Activated CD4-positive, alpha-beta T cell treated with anti-CD3 and anti-CD28 coated beads, Interleukin-2, amount 10 ng/mL, durations not matched to agents 7 days and 5 days (primary cell): ENCODE data around the gene MAST4. TPM values are rescaled to one million over a fixed set of nuclear protein-coding genes. Genes with fewer than 3 reads are reported as not detected.

Experiments used
- CTCF ChIA-PET: fragments of 350-600 bp; sonication (Branson Sonifier 250); formaldehyde crosslinking; loops from one replicate; lab custom pipeline; 2021; ENCODE audit warnings: antibody characterized with exemption; lab: Charles Lee
- POLR2A ChIA-PET: fragments of 350-600 bp; sonication (Branson Sonifier 250); formaldehyde crosslinking; loops from one replicate; lab custom pipeline; 2021; ENCODE audit warnings: antibody characterized with exemption; lab: Charles Lee
- DNase-seq: peaks from one replicate; pipeline ENCODE4 v3.0.0-alpha.2; 2020
- H3K27ac Mint-ChIP-seq: one replicate; pipeline ENCODE4 v1.8.0; 2021; ENCODE audit warnings: mild to moderate bottlenecking, moderate library complexity, mixed read lengths
- H3K27me3 Mint-ChIP-seq: one replicate; pipeline ENCODE4 v1.8.0; 2021; ENCODE audit warnings: mixed read lengths
- H3K36me3 Mint-ChIP-seq: one replicate; pipeline ENCODE4 v1.8.0; 2021; ENCODE audit warnings: low read depth, mixed read lengths
- H3K4me1 Mint-ChIP-seq: one replicate; pipeline ENCODE4 v1.8.0; 2021; ENCODE audit warnings: mixed read lengths
- H3K4me3 Mint-ChIP-seq: one replicate; pipeline ENCODE4 v1.8.0; 2021; ENCODE audit warnings: mild to moderate bottlenecking, moderate library complexity, mixed read lengths
- H3K9me3 Mint-ChIP-seq: one replicate; pipeline ENCODE4 v1.8.0; 2021; ENCODE audit warnings: mixed read lengths
- total RNA-seq, 2 experiments: library from RNA; stranded (reverse); gene quantifications; one replicate each; pipeline ENCODE4 v1.2.3, GENCODE V29; 2021

Gene MAST4
- total RNA-seq, 2 experiments from 2014 or later: 23.5 to 25.8 TPM

GRCh38 chr5:67063791-67064190 lies 467.6 kb downstream of the MAST4 start:
- Mint-ChIP-seq H3K27ac (no peak overlapping the region), H3K9me3 (no peaks in the 10 kb centered on the region), H3K4me1 (peaks cover 16% of the 10 kb centered on the region), H3K27me3 (no peaks in the 10 kb centered on the region), H3K4me3 (no peak overlapping the region), H3K36me3 (peaks cover 12% of the 10 kb centered on the region)
- POLR2A ChIA-PET: no interaction called here
- CTCF ChIA-PET: no interaction called here
- no peak for DNase-seq

GRCh38 chr5:67065237-67065636 lies 469.0 kb downstream of the MAST4 start:
- POLR2A ChIA-PET: no interaction called here
- Mint-ChIP-seq H3K36me3 (peaks cover 12% of the 10 kb centered on the region), H3K4me3 (no peak overlapping the region), H3K4me1 (peaks cover 16% of the 10 kb centered on the region), H3K27me3 (no peaks in the 10 kb centered on the region), H3K9me3 (no peaks in the 10 kb centered on the region), H3K27ac (no peak overlapping the region)
- CTCF ChIA-PET: no interaction called here
- DNase-seq: no peak

GRCh38 chr5:67065696-67066095 lies 469.5 kb downstream of the MAST4 start:
- Mint-ChIP-seq H3K9me3 (no peaks in the 10 kb centered on the region), H3K27ac (no peak overlapping the region), H3K36me3 (peaks cover 12% of the 10 kb centered on the region), H3K4me1 (peaks cover 16% of the 10 kb centered on the region), H3K27me3 (no peaks in the 10 kb centered on the region), H3K4me3 (no peak overlapping the region)
- POLR2A ChIA-PET: no interaction called here
- no peak for DNase-seq
- CTCF ChIA-PET: no interaction called here

- H3K9me3 Mint-ChIP-seq: no peaks in the 10 kb centered on the region
- H3K36me3 Mint-ChIP-seq: peaks cover 10% of the 10 kb centered on the region
- no peak overlapping the region for H3K4me3 Mint-ChIP-seq
- H3K4me1 Mint-ChIP-seq: peaks cover 16% of the 10 kb centered on the region
- CTCF ChIA-PET: no interaction called here
- H3K27me3 Mint-ChIP-seq: no peaks in the 10 kb centered on the region
- POLR2A ChIA-PET: no interaction called here
- no peak for DNase-seq
- no peak overlapping the region for H3K27ac Mint-ChIP-seq
Measured at GRCh38 chr5:67066815-67067214, 470.6 kb downstream of the MAST4 start.

GRCh38 chr5:67073045-67073680 lies 477.0 kb downstream of the MAST4 start:
- Mint-ChIP-seq H3K36me3 (peaks cover 1% of the 10 kb centered on the region), H3K27ac (no peak overlapping the region), H3K4me1 (peaks cover 4% of the 10 kb centered on the region), H3K9me3 (no peaks in the 10 kb centered on the region), H3K4me3 (no peak overlapping the region), H3K27me3 (no peaks in the 10 kb centered on the region)
- POLR2A ChIA-PET: no interaction called here
- CTCF ChIA-PET: no interaction called here
- no peak for DNase-seq

- Mint-ChIP-seq H3K4me1 (peaks cover 5% of the 10 kb centered on the region), H3K36me3 (no peaks in the 10 kb centered on the region), H3K9me3 (no peaks in the 10 kb centered on the region), H3K4me3 (no peak overlapping the region), H3K27me3 (no peaks in the 10 kb centered on the region), H3K27ac (no peak overlapping the region)
- CTCF ChIA-PET: no interaction called here
- POLR2A ChIA-PET: no interaction called here
- no peak for DNase-seq
Measured at GRCh38 chr5:67077296-67077695, 481.1 kb downstream of the MAST4 start.

- no peaks in the 10 kb centered on the region for H3K9me3 Mint-ChIP-seq
- POLR2A ChIA-PET: no interaction called here
Measured at GRCh38 chr5:67081261-67081660, 485.1 kb downstream of the MAST4 start.

GRCh38 chr5:67082941-67083340 lies 486.7 kb downstream of the MAST4 start:
- ChIA-PET POLR2A (no interaction called here), CTCF (no interaction called here)
- Mint-ChIP-seq H3K4me1 (peaks cover 7% of the 10 kb centered on the region), H3K27me3 (no peaks in the 10 kb centered on the region), H3K27ac (no peak overlapping the region), H3K4me3 (no peak overlapping the region), H3K9me3 (no peaks in the 10 kb centered on the region), H3K36me3 (no peaks in the 10 kb centered on the region)
- DNase-seq: no peak

More at GRCh38 chr5:67081261-67081660, 485.1 kb downstream of the MAST4 start:
- DNase-seq: no peak
- H3K27me3 Mint-ChIP-seq: no peaks in the 10 kb centered on the region
- H3K4me1 Mint-ChIP-seq: peaks cover 11% of the 10 kb centered on the region
- CTCF ChIA-PET: no interaction called here
- no peak overlapping the region for H3K27ac Mint-ChIP-seq
- H3K36me3 Mint-ChIP-seq: no peaks in the 10 kb centered on the region
- H3K4me3 Mint-ChIP-seq: no peak overlapping the region

GRCh38 chr5:67085616-67086015 lies 489.4 kb downstream of the MAST4 start:
- CTCF ChIA-PET: no interaction called here
- no peak for DNase-seq
- peaks cover 7% of the 10 kb centered on the region for H3K4me1 Mint-ChIP-seq
- H3K4me3 Mint-ChIP-seq: no peak overlapping the region
- H3K36me3 Mint-ChIP-seq: peaks cover 1% of the 10 kb centered on the region
- H3K9me3 Mint-ChIP-seq: no peaks in the 10 kb centered on the region
- H3K27me3 Mint-ChIP-seq: no peaks in the 10 kb centered on the region
- H3K27ac Mint-ChIP-seq: no peak overlapping the region
- POLR2A ChIA-PET: no interaction called here

- ChIA-PET CTCF (interaction anchor here (1.0 to 1.1 kb wide), 2 partner anchors 12 to 31 kb away, joined by 3 read pairs; no protein-coding TSS in a partner anchor), POLR2A (no interaction called here)
- no peaks in the 10 kb centered on the region for H3K27me3 Mint-ChIP-seq
- no peak for DNase-seq
- H3K4me3 Mint-ChIP-seq: no peak overlapping the region
- H3K9me3 Mint-ChIP-seq: no peaks in the 10 kb centered on the region
- H3K36me3 Mint-ChIP-seq: peaks cover 6% of the 10 kb centered on the region
- H3K27ac Mint-ChIP-seq: no peak overlapping the region
- H3K4me1 Mint-ChIP-seq: no peaks in the 10 kb centered on the region
Measured at GRCh38 chr5:67089200-67089725, 493.1 kb downstream of the MAST4 start.

- no peak overlapping the region for H3K4me3 Mint-ChIP-seq
- H3K27ac Mint-ChIP-seq: no peak overlapping the region
- DNase-seq: no peak
- no peaks in the 10 kb centered on the region for H3K4me1 Mint-ChIP-seq
- H3K36me3 Mint-ChIP-seq: peaks cover 6% of the 10 kb centered on the region
- POLR2A ChIA-PET: no interaction called here
- H3K9me3 Mint-ChIP-seq: no peaks in the 10 kb centered on the region
- CTCF ChIA-PET: interaction anchor here (1.1 kb wide), 1 partner anchor 31 kb away, joined by 3 read pairs; no protein-coding TSS in a partner anchor
- no peaks in the 10 kb centered on the region for H3K27me3 Mint-ChIP-seq
Measured at GRCh38 chr5:67090040-67090439, 493.8 kb downstream of the MAST4 start.

- H3K36me3 Mint-ChIP-seq: peaks cover 7% of the 10 kb centered on the region
- no peaks in the 10 kb centered on the region for H3K27me3 Mint-ChIP-seq
- no peak overlapping the region for H3K27ac Mint-ChIP-seq
Measured at GRCh38 chr5:67090593-67090992, 494.4 kb downstream of the MAST4 start.

GRCh38 chr5:67092535-67092934 lies 496.3 kb downstream of the MAST4 start:
- POLR2A ChIA-PET: no interaction called here
- Mint-ChIP-seq H3K4me3 (no peak overlapping the region), H3K9me3 (no peaks in the 10 kb centered on the region), H3K27ac (no peak overlapping the region), H3K27me3 (no peaks in the 10 kb centered on the region), H3K36me3 (peaks cover 10% of the 10 kb centered on the region), H3K4me1 (peaks cover 4% of the 10 kb centered on the region)
- CTCF ChIA-PET: no interaction called here
- DNase-seq: no peak

More at GRCh38 chr5:67090593-67090992, 494.4 kb downstream of the MAST4 start:
- H3K4me1 Mint-ChIP-seq: peaks cover 2% of the 10 kb centered on the region
- POLR2A ChIA-PET: no interaction called here
- H3K9me3 Mint-ChIP-seq: no peaks in the 10 kb centered on the region
- CTCF ChIA-PET: no interaction called here
- no peak overlapping the region for H3K4me3 Mint-ChIP-seq
- DNase-seq: no peak

GRCh38 chr5:67093279-67093678 lies 497.1 kb downstream of the MAST4 start:
- CTCF ChIA-PET: no interaction called here
- H3K4me1 Mint-ChIP-seq: peaks cover 4% of the 10 kb centered on the region
- no peak overlapping the region for H3K4me3 Mint-ChIP-seq
- no peaks in the 10 kb centered on the region for H3K9me3 Mint-ChIP-seq
- H3K36me3 Mint-ChIP-seq: peaks cover 10% of the 10 kb centered on the region
- POLR2A ChIA-PET: no interaction called here
- no peaks in the 10 kb centered on the region for H3K27me3 Mint-ChIP-seq
- H3K27ac Mint-ChIP-seq: no peak overlapping the region
- DNase-seq: no peak
